Panc1 (cell line): Measurements from ENCODE around the gene PPP1R14C. TPM values are rescaled to one million over a fixed set of nuclear protein-coding genes. Genes with fewer than 3 reads are reported as not detected.

ENCODE experiments used
- ATAC-seq: fragments of 200-7000 bp; cut with Tn5 transposase; 2 replicates; pipeline ENCODE4 v1.9.1; 2020; ENCODE audit warnings: mild to moderate bottlenecking, moderate library complexity
- BruUV-seq: library from RNA; stranded (reverse); fragments of 400-500 nt; replicated peaks from 2 replicates; lab custom pipeline; 2021; lab: Mats Ljungman, UMichigan
- CTCF ChIA-PET: fragments of 300-600 bp; sonication (Branson Sonifier 250); formaldehyde crosslinking; loops from one replicate; lab custom pipeline; 2022; ENCODE audit warnings: antibody characterized with exemption; lab: Charles Lee
- POLR2A ChIA-PET: fragments of 300-600 bp; sonication (Branson Sonifier 250); formaldehyde crosslinking; loops from one replicate; lab custom pipeline; 2022; ENCODE audit warnings: antibody characterized with exemption; lab: Charles Lee
- DNase-seq: peaks from one replicate; pipeline ENCODE4 v3.0.0-alpha.2; 2010; ENCODE audit warnings: low read depth, low spot score
- H3K27ac ChIP-seq: 2 replicates; pipeline ENCODE4 v1.5.1; 2011; ENCODE audit warnings: mild to moderate bottlenecking, low read length, inconsistent platforms
- H3K27me3 ChIP-seq: fragments of 200-500 bp; sonication (Bioruptor generic); 2 replicates; pipeline ENCODE4 v1.6.0; 2014; ENCODE audit warnings: low read length, inconsistent platforms; ENCODE audit not compliant: control insufficient read depth, insufficient read depth
- H3K36me3 ChIP-seq: fragments of 200-500 bp; sonication (Bioruptor generic); 2 replicates; pipeline ENCODE4 v1.5.1; 2014; ENCODE audit warnings: inconsistent platforms, mild to moderate bottlenecking, low read length, moderate library complexity; ENCODE audit not compliant: control insufficient read depth, insufficient read depth
- H3K4me1 ChIP-seq: 2 replicates; pipeline ENCODE4 v1.5.1; 2011; ENCODE audit warnings: inconsistent platforms, mild to moderate bottlenecking, low read length, moderate library complexity; ENCODE audit not compliant: control insufficient read depth, insufficient read depth
- H3K4me3 ChIP-seq, 2 experiments: 2 replicates each; pipeline ENCODE4 v1.5.1; 2011 to 2012; ENCODE audit warnings: low read depth in 2 of 2, low read length in 2 of 2, mild to moderate bottlenecking in 2 of 2, inconsistent platforms in 1 of 2, moderate library complexity in 1 of 2
- H3K9me3 ChIP-seq: fragments of 200-500 bp; sonication (Bioruptor generic); 2 replicates; pipeline ENCODE4 v1.5.1; 2014; ENCODE audit warnings: low read depth, mild to moderate bottlenecking, inconsistent platforms, low read length, moderate library complexity; ENCODE audit not compliant: control insufficient read depth, insufficient read depth
- POLR2AphosphoS5 ChIP-seq: IDR thresholded peaks from 2 replicates; pipeline ENCODE4 v1.6.1; 2012; ENCODE audit warnings: mild to moderate bottlenecking, low read depth, low read length, moderate library complexity
- SIN3A ChIP-seq: IDR thresholded peaks from 2 replicates; pipeline ENCODE4 v1.6.1; 2012; ENCODE audit warnings: low read depth, mild to moderate bottlenecking, low read length, moderate library complexity, borderline replicate concordance; ENCODE audit not compliant: insufficient read depth
- TCF7L2 ChIP-seq: IDR thresholded peaks from 2 replicates; pipeline ENCODE4 v1.6.1; 2011; ENCODE audit warnings: mild to moderate bottlenecking, low read depth, low read length, inconsistent platforms
- in situ Hi-C: cut with HindIII; loops from 2 replicates; pipeline ENCODE4 v1.10.0; 2016; ENCODE audit warnings: low sequenced_read_pairs, low pct_unique_long_range_greater_than_20kb
- intact Hi-C: fragments of 100-400 bp; cut with micrococcal nuclease; formaldehyde crosslinking; loops from one replicate; pipeline ENCODE4 v1.10.0; 2022; ENCODE audit not compliant: unreplicated experiment
- total RNA-seq: library from RNA; stranded (reverse); gene quantifications from one replicate; pipeline ENCODE4 v1.2.1, GENCODE V29; 2021; ENCODE audit not compliant: unreplicated experiment
- TF ChIP-seq, protein P1 (sequence below), 2 experiments: IDR thresholded peaks; 2 replicates each; pipeline ENCODE4 v1.6.1; 2011 to 2012; ENCODE audit warnings: low read depth in 2 of 2, control low read depth in 1 of 2, low read length in 1 of 2, mild to moderate bottlenecking in 1 of 2, moderate library complexity in 1 of 2; ENCODE audit not compliant: insufficient read depth in 1 of 2
- TF ChIP-seq, protein P2 (sequence below): fragments of 450-650 bp; IDR thresholded peaks from 2 replicates; pipeline ENCODE4 v1.5.1; 2017; ENCODE audit warnings: mild to moderate bottlenecking

Gene PPP1R14C
- total RNA-seq, 1 experiment from 2014 or later, result not detected

DNA sequence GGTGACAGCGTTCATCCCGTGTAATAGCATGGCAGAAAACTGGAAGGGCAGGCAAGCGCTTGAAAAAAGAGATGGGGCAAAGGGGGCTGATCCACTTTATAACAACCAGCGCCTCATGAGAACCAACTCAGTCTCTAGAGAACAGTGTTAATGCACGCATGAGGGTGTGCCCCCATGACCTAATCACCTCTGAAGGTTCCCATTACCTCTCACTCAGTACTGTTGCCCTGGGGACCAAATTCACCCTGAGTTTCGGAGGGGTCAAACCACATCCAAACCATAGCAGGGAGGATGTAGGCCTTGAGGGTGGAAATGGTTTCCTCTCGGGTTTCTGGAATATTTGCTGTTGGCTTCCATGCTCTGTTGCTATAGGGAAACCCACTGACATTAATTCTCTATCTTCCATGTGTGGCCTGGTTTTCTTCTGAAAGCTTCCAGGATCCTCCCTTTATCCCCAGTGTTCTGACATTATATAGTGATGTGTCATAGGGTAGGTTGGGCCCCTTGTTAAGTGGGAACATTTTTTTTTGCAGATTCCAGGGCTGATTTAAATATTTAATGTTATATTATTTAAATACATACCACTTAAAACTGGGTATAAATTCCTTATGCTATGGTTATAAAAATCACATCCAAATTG, 65.2 kb downstream of the PPP1R14C start:
- POLR2A ChIA-PET, result no interaction called here
- BruUV-seq, result no TSS peak
- Histone ChIP-seq H3K4me1 (no peaks in the 10 kb centered on the region), H3K9me3 (no peaks in the 10 kb centered on the region), H3K4me3 (no peak overlapping the region), H3K27me3 (no peaks in the 10 kb centered on the region), H3K27ac (no peak overlapping the region), H3K36me3 (no peaks in the 10 kb centered on the region)
- no peak for ATAC-seq
- CTCF ChIA-PET, result no interaction called here
- in situ Hi-C loops, result no loop called here
- intact Hi-C loops, result no loop called here
- TF ChIP-seq SIN3A, result no peak
- no peak for TF ChIP-seq TCF7L2
- no peak for TF ChIP-seq POLR2AphosphoS5
- TF ChIP-seq, protein P1, sequence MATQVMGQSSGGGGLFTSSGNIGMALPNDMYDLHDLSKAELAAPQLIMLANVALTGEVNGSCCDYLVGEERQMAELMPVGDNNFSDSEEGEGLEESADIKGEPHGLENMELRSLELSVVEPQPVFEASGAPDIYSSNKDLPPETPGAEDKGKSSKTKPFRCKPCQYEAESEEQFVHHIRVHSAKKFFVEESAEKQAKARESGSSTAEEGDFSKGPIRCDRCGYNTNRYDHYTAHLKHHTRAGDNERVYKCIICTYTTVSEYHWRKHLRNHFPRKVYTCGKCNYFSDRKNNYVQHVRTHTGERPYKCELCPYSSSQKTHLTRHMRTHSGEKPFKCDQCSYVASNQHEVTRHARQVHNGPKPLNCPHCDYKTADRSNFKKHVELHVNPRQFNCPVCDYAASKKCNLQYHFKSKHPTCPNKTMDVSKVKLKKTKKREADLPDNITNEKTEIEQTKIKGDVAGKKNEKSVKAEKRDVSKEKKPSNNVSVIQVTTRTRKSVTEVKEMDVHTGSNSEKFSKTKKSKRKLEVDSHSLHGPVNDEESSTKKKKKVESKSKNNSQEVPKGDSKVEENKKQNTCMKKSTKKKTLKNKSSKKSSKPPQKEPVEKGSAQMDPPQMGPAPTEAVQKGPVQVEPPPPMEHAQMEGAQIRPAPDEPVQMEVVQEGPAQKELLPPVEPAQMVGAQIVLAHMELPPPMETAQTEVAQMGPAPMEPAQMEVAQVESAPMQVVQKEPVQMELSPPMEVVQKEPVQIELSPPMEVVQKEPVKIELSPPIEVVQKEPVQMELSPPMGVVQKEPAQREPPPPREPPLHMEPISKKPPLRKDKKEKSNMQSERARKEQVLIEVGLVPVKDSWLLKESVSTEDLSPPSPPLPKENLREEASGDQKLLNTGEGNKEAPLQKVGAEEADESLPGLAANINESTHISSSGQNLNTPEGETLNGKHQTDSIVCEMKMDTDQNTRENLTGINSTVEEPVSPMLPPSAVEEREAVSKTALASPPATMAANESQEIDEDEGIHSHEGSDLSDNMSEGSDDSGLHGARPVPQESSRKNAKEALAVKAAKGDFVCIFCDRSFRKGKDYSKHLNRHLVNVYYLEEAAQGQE (IDR thresholded peaks at IDR 0.05; ENCODE audit: insufficient read depth in 1 of 2, low read depth in 2 of 2, low read length in 1 of 2), result no peak
- TF ChIP-seq, protein P2, sequence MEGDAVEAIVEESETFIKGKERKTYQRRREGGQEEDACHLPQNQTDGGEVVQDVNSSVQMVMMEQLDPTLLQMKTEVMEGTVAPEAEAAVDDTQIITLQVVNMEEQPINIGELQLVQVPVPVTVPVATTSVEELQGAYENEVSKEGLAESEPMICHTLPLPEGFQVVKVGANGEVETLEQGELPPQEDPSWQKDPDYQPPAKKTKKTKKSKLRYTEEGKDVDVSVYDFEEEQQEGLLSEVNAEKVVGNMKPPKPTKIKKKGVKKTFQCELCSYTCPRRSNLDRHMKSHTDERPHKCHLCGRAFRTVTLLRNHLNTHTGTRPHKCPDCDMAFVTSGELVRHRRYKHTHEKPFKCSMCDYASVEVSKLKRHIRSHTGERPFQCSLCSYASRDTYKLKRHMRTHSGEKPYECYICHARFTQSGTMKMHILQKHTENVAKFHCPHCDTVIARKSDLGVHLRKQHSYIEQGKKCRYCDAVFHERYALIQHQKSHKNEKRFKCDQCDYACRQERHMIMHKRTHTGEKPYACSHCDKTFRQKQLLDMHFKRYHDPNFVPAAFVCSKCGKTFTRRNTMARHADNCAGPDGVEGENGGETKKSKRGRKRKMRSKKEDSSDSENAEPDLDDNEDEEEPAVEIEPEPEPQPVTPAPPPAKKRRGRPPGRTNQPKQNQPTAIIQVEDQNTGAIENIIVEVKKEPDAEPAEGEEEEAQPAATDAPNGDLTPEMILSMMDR, result no peak
- no peak for DNase-seq

DNA sequence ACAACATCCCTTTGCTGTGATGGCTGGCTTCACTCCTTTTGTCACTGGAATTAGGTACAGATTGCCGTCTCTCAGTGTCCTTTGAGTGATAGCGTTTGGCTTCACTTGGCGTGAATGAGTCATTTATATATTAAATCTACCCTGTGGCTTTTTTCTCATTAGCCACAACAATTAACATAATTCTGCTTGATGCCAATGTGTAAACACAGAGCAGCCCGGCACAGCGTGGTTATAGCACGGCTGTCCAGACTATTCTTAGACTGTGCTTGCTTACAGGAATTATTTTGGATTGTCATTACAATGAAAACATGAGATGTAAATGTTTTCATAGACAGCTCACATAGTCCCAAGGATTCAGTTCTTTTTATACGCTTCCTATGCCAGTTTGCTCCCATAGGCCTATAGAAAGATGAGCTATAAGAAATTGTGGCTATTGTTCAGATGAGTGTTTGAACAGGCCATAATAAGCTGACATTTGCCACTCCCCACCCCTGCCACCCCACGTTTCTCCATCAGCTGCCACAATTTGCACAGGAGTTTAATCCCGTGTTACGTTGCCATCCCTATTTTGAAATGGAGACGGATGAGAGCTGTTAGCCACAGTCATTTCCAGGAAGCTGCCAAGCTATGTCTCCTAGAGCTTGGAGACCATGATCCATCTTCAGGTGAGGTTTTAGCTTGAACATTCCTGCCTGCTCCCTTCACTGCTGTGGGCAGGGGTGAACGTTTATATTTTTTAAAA, 65.9 kb downstream of the PPP1R14C start:
- Histone ChIP-seq H3K27ac (no peak overlapping the region), H3K27me3 (no peaks in the 10 kb centered on the region), H3K9me3 (no peaks in the 10 kb centered on the region), H3K36me3 (no peaks in the 10 kb centered on the region), H3K4me3 (no peak overlapping the region), H3K4me1 (no peaks in the 10 kb centered on the region)
- POLR2A ChIA-PET, result no interaction called here
- DNase-seq (no peak), ATAC-seq (no peak)
- no TSS peak for BruUV-seq
- CTCF ChIA-PET, result no interaction called here
- TF ChIP-seq, protein P2, result no peak
- intact Hi-C loops (no loop called here), in situ Hi-C loops (no loop called here)
